Measurements from ENCODE around the gene ZNF511.

ZNF511 gene

GRCh38 chr10:133308421-133309099 is at the start of gene ZNF511, which contains the start of gene TUBGCP2:
TSS of gene ZNF511 (plus strand) at chr10:133308914. CDS start at chr10:133308944, 30 bp downstream.
TSS of gene TUBGCP2 (minus strand) at chr10:133308872. CDS start at chr10:133302941, 5,931 bp downstream.
- peak within 1 kb of the TSS; percentile 92 for H3K27ac ChIP-seq
- TF ChIP-seq CTCF (conservative IDR thresholded peaks at IDR 0.05) (no peak), ZFX (IDR thresholded peaks at IDR 0.05) (peak; percentile 94)

GRCh38 chr10:133259602-133259989 is 49.1 kb upstream of the ZNF511 start:
- peak overlapping the region; percentile 84 for H3K27ac ChIP-seq

GRCh38 chr10:133260895-133261725 is 47.6 kb upstream of the ZNF511 start:
- no peak for TF ChIP-seq CTCF (conservative IDR thresholded peaks at IDR 0.05)
- peak; percentile 76; the same call in 1 of the 2 replicates for TF ChIP-seq ZFX (IDR thresholded peaks at IDR 0.05)
- H3K27ac ChIP-seq: peak overlapping the region; percentile 99

More at GRCh38 chr10:133259602-133259989, 49.1 kb upstream of the ZNF511 start:
- TF ChIP-seq ZFX (IDR thresholded peaks at IDR 0.05): no peak
- TF ChIP-seq CTCF (conservative IDR thresholded peaks at IDR 0.05): no peak

- TF ChIP-seq CTCF (conservative IDR thresholded peaks at IDR 0.05) (no peak), ZFX (IDR thresholded peaks at IDR 0.05) (no peak; the same call in 1 of the 2 replicates)
- H3K27ac ChIP-seq: peak overlapping the region; percentile 99
These were observed 46.9 kb upstream of the ZNF511 start for GRCh38 chr10:133261726-133262325.

- no peak for TF ChIP-seq CTCF (conservative IDR thresholded peaks at IDR 0.05)
- no peak overlapping the region for H3K27ac ChIP-seq
These were observed 46.0 kb upstream of the ZNF511 start for GRCh38 chr10:133262696-133263095.

- TF ChIP-seq ZFX (IDR thresholded peaks at IDR 0.05) (no peak), CTCF (conservative IDR thresholded peaks at IDR 0.05) (no peak)
- H3K27ac ChIP-seq: no peak overlapping the region
These were observed 45.0 kb upstream of the ZNF511 start for GRCh38 chr10:133263674-133264073.
